HG03280 (cell line): ENCODE results near the gene TLR9.

Source experiments
- ATAC-seq: cut with Tn5 transposase; IDR thresholded peaks from one replicate; pipeline ENCODE4 v1.9.1; 2021; ENCODE audit warnings: mild to moderate bottlenecking, moderate library complexity; ENCODE audit not compliant: unreplicated experiment

TLR9 gene

DNA sequence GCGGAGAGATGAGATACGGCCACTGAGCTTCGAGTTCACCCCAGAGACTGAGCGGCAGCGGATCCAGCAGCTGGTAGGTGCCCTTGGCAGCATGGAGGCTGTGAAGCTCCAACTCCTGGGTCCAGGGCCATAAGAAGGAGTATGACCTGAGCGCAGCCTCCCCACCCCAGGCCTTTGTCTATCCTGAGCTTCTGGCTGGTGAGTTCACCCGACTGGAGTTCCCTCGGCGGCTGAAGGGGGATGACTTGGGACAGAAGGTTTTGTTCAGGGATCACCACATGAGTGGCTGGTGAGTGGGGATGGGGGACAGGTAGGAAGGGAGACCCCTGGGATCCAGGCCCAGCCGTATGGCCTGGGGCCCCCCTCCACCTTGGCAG is 22.7 kb upstream of the TLR9 start:
- no peak for ATAC-seq

DNA sequence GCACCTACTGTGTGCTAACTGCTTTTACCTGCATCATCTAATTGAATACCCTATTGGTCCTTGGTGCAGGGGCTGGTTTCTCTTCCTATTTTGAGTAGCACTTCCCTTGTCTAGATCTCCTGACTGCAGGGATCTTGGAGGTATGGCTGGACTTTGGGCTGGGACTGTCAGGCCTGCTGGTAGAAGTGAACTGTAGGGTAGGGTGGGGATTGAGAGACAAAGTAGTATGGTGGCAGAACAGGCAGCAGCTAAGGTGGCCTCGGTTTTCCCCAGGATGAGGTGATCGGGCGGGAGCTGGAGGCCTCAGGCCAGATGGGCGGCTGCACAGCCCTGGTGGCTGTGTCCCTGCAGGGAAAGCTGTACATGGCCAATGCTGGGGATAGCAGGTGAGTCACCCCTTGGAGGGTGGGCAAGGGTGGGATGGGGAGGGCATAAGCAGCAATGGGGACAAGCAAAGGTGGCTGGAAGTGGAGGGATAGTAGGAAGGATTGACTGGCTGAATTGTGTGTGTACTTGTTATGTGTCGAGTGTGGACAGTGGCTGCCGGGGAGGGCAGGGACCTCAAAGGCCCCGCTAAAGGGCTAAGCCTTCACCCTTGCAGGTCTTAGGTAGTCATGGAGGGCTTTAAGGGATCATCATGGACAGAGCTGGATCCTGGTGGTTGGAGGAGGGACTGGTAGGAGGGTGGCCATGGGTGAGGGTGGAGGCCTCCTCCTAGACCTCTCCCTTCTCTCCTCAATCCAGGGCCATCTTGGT is 22.1 kb upstream of the TLR9 start:
- ATAC-seq = no peak

DNA sequence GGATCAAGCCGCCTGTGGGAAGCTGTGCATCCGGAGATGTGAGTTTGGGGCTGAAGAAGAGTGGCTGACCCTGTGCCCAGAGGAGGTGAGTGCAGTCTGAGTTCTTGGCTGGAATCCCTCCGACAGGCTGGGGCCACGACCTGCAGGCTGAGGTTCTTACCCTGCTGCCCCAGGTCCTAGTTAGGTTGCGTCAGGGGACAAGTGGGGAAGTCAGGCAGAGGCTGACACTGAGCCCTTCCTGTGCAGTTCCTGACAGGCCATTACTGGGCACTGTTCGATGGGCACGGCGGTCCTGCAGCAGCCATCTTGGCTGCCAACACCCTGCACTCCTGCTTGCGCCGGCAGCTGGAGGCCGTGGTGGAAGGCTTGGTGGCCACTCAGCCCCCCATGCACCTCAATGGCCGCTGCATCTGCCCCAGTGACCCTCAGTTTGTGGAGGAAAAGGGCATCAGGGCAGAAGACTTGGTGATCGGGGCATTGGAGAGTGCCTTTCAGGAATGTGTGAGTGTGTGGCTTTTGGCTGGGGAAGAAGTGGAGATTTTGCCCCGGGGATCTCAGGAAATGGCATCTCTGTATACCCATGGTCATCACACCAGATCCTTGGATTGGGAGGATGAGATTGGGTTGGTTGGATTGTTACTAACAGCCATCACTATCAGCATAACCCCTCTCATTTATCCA is 21.4 kb upstream of the TLR9 start:
- ATAC-seq = no peak

DNA sequence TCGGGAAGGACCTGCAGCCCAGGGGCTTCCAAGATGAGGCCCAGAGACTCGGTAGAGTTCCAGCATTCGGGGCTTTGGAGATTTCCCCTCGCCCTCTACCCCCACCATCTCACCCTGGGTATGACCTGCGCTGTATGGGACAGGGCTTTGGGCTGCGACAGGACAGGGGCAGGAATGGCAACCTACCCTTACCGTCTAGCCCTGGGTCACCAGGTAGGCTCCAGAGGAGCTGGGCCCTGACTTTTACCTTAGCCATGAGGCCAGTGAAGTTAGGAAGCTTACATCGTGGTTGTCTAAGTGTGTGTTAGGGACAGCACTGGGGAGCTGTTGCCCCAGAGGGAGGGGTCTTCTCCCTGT is 20.8 kb upstream of the TLR9 start:
- ATAC-seq = no peak

DNA sequence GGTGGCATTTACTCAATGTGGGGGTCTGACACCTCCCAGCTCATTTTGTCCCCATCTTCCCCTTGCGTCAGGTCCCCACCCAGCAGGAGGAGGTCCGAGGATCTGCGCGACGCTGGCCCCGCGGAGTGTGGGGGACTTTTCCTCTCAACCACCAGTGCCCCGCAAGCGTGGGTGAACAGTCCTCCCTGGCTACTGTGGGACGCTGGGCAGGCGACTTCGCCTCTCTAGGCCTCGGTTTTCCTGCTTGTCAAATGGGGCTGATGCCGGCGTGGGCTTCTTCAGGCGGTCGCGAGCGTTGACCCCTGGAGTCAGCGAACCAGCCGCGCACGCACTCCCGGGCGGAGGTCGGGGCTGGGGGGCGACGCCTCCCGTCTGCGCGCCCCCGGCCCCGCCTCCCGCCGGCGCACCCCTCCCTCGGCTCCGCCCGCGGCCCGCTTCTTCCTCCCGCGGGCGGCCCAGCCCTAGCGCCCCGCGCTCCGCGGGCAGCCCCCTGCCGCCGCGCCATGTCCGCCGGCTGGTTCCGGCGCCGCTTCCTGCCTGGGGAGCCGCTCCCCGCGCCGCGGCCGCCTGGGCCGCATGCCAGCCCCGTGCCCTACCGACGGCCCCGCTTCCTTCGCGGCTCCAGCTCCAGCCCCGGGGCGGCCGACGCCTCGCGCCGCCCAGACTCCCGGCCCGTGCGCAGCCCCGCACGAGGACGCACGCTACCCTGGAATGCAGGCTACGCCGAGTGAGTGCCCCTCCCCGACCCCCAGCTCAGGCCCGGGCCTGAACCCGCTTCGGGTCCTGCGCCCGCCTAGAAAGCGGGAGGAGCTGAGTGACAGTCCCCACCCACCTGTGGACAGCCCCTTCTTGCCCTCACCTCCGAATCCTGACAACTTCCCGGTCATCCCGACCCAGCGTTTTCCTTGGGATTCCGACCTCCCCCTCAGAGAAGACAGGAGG is 20.1 kb upstream of the TLR9 start, which contains the start of gene PPM1M:
PPM1M (plus strand) TSS at position 438 of the 942 bp plus-strand sequence; CDS start at position 504, 66 bp downstream.
- no peak for ATAC-seq

DNA sequence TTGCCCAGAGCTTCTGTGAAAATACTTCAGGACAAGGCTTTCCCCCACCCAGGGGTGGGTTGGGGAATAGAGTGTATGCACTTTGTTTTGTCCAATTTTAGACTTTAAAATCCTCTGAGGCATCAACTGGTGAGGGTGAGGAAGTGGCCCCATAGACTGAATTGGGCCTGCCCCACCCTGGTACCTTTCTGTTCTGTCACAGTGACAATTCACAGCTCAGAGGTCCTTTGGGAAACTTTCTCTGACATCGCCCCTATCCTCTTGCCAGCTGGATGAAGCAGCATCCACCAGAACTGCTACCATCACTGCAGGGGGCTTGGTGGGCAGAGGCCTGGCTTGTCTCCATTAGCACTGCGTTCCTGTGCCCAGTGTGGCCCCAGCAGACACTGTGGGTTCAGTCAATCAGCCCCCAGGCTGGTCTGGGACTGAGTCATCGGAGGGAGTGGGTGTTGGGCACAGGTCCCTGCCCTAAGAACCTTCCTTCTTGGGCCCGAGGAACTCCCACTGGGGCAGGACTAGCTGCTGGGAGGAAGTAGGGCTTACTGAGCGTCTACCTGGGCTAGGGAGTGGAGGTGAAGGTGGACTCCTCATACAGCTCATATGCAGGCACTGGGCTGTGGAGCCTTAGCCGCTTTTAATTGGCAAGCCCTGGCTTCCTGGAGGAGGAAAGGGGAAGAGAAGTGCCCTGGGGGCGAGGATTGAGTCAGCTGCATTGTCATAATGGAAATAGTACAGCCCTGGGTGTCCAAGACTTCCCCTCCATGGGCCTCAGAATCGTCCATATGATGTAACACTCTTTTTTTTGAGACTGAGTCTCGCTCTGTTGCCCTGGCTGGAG is 18.6 kb upstream of the TLR9 start:
- no peak for ATAC-seq

DNA sequence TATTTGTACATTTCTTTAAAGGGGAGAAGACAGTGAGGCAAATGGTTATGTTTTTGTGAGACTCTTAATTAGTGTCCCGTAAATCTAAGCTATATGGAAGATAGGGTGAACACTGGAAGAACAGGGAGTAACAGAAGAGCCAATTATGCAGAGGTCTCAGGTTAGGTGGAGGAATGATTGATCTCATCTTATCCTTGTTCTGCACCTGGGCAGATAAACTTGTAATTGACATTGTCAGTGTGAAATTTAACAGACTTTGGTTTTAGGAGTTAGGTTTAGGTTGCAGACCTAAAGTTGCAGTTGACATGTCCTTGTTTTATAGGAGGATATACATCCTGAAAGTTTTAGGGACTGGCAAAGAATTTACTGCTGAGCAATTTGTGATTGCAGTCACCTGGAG is 16.6 kb upstream of the TLR9 start:
- ATAC-seq = no peak

DNA sequence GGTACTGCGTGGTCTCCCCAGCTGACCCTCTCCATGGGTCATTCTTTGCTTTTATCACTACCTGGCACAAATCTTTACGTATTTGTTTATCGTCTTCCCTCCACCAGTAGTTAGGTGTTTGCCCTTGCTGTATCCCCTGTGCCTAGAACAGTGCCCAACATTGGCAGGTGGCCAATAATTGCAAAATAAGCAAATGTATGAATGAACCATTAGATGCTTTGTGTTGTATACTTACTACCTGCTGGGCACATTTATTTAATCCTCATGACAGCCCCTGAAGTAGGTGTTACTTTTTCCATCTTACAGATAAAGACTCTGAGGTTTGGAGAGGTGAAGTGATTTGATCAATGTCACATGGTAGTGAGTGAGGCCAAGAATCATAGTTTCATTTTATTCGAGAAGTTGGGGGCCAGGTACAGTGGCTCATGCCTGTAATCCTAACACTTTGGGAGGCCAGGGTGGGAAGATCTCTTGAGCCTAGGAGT is 15.5 kb upstream of the TLR9 start:
- no peak for ATAC-seq

DNA sequence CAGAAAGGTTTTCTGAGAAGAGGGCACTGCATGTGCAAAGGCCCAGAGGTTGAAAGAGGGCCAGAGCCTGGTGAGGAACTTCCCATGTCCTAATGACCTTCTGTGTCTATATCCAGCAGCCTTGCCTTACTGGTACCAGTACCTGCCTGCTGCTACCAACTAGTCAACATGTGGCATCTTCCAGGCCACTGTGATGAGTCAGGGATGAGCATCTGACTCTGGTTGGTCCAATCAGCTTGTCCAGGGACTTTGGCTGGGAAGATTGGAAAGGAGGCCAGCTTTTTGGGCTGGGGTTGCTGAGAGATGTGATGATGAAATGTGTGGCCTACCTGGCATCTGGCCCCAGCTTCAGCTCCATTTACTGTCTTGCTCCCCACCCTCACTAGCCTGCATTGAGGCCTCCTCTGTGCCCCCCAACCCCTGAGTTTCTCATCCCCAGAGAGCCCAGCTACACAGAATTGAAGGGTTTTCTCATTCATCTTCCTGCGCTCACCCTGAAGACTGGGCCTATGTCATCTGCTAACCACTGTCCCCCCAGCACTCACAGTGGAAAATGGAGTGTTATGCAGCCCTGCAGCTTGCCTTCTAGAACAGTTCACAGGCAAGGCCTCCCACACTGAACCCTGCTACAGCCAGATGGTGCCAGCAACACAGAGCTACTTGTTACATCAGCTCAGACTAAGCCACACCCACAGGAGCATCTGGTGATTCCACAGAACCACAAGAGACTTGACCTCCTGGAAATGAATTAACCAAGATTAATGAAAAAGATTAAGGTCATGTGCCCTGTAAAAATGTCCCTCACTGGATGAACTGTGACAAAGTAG is 14.8 kb upstream of the TLR9 start:
- ATAC-seq = no peak

DNA sequence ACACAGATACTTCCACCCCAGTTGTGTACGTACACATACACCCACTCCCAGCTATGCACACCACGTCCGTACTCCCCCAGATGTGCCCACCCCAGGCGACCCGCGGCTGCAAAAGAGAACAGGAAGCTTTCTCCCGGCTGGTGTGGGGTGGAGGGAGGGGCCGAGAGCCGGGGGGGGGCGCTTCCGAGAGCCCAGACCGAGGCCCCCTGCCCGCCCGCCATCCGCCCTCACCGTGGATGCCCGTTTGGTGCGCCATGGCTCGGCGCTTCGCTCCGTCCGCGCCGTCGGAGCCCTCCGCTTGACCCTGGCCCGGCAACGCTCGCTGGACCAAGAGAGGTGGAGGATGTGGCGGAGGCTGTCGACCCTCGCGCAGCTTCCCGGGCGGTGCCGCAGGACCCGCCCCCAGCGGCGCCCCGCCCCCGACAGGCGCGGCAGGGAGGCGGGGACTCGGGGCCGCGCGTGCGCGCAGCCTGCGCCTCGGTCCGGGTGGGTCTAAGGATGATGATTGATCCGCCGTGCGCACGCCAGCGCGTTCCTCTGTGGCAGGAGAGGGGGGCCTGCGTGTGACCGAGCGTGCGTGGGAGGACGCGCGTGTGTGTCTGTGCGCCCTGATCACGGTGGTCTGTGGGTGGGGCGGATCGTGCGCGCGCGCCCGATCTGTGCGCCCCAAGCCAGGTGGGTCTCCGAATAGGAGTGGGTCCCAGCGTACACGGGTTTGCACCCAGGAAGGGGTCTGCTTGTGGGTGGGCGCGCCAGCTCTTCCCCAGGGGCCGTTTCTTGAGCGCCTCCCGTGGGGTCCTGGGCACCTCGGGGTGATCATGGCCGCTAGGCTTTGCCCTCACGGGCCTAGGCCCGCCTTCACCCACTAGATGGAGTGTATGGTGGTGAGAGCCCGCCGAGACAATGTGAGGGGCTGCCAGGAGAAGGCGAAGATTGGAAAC is 13.6 kb upstream of the TLR9 start, which contains the start of gene TWF2:
TWF2 (minus strand) TSS at position 398 of the 941 bp plus-strand sequence; CDS start at position 256, 142 bp downstream.
- ATAC-seq = peak; percentile 72

DNA sequence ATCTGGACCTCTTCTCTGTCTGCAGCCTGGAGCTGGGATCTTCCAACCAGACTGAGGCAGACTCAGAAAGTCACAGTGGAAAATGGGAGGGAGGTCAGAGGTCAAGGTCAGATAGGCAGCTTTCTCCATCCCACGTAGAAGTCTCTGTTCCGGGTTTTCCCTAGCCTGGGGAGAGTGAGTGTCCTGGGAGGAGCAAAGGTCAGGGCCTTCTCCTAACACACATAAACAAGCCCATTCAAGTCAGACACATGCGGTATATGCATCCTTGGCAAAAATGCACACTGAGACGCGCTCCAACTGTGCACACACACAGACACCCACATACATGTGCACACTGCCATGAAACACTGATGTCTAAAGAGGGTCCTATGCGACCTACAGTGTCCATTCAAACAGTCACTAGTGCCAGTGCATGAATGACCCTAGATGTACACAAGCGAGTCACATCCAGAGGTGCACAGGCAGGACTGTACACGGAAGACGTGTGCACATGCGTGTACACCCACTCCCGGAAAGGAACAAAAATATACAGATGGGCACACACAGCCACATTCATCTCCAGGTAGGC is 12.8 kb upstream of the TLR9 start:
- ATAC-seq = peak; percentile 4

DNA sequence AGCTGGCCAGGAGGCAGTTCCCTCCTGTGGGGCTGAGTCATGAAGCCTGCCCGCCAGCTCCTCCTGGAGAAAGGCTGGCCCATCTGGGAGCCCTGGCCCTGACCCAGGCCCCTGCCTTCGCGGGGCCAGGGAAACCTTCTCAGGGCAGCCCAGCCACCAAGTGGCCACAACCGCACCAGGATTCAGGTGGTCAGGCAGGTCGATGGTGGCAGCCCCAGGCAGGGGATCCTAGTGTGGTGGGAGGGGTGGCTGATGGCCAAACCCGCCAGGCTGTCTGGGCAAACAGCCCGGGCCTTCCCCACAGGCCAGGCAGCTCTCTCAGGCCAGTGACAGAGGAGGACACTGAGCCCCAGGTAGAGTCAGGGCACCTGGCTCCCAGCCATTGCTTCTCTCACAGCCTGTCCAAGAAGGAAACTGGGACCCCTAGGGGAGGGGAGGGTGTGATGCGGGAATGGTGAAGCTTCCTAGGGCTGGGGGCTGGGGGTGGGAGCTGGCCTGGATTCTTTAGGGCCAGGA is 12.3 kb upstream of the TLR9 start:
- no peak for ATAC-seq

DNA sequence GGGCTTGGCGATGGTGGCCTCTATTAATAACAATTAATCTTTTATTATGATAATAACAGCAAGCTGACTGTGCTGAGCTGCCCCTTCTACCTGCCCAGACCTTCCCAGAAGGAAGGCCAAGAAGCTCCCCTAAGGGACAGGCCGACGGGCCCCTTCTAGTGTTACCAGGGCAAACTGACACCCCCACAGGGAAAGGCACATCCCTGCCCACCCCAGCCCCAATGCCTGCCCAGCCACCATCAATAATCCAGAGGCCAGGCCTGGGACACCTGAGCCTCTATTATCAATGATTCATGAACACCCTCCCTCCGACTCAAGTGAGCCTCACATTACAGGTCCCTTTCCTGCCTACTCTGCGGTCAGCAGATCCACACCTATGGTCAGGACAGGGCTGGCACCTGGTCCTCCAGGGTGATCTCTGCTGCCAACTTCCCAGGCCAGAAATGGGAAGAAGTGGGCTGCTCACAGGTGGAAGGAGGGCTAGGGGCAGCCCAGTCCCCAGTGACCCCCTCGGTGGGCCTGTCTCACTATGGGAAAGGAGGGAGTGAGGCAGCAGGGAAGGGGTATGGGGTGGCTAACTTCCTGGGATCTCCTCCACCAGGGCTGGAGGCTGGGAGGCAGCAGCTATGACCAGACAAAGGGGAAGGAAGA is 11.7 kb upstream of the TLR9 start:
- no peak for ATAC-seq

DNA sequence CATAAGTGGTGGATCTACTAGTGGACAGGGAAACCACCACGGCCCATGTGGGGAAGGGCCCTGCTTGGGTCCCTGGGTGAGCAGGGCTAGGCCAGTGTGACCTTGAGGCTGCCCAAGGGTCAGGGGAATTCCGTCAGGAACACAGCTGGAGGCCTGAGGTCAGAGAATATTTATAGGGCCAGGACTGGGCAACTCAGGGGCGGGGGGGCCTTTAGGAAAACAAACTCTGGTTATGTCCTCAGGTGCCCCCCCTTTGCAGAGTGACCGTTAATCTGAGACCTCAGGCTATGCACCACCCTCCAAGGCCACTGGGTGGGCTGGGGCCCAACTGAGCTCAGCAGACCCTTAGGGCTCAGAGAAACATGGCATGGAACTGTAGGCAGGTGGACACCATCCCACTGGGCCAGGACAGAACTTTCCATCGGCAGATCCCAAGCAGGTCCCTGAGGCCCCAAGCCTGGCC is 11.0 kb upstream of the TLR9 start:
- no peak for ATAC-seq

DNA sequence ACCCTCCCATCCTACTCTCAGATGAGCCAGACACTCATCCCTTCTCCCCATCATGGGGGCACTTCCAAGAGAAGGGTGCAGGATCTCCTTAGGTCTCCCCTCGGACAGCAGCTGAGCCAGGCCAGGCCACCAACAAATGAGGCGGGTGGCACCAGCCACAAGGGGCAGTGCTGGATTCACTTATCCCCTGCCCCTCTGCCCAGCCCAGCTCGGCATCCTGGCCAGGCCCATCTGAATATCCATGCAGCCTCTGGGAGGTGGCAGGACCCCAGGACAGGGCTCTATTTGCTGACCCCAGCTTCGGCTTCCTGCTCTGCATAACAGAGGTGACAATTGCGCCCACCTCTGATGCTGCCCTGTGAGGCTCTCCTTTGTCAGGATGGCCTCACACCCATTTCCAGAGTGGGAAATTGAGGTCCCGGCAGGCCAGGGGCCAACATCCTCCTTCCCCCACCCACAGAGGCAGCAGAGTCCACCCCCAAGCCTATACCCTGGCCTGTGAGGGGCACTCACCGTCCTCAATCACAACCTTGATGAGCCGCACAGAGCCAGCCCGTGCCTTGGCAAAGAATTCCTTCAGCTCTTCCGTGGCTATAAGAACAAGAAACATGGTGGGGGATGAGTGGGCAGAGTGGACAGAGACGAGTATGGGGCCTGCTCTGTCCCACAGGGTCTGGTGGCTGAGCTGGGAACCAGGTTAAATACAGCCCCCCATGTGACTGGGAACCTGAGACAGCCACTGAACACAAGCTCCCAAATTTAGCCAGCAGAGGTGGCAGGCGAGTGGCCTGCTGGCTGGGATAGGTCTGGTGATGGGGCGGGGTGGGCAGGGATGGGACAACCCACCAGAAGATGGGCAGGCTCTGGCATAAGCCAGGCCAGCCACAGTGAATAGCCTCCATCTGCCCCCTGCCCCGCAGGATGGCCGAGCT is 9.3 kb upstream of the TLR9 start:
- ATAC-seq = no peak

DNA sequence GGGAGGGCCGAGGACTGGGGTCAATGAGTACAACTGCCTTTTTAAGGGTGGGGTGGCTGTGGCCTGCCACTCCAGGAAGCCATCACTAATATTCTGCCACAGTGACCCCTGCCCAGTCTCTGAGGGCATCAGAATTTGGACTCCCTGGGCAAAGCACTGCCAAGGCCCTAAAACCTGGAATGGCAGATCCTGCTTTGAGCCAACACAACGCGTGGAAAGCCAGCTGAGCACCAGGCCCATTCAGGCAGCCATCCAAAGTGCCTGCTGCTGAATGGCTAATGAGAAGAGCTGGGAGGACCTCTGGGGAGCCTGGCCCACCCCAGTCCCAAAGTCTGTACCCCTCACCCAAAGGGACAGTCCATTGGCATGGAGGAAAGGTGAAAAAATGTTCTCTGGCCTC is 8.5 kb upstream of the TLR9 start:
- no peak for ATAC-seq
